Ovary (tissue), 9 donors: ENCODE results near the gene FHOD3. TPM values are rescaled to one million over a fixed set of nuclear protein-coding genes. Genes with fewer than 3 reads are reported as not detected.

Source experiments
- DNase-seq, 5 donors: peaks; one replicate each; pipeline ENCODE4 v3.0.0-alpha.2; 2019 to 2020
- H3K27ac ChIP-seq, 2 donors: fragments of 200-600 bp; one replicate each; pipeline versions ENCODE4 v1.5.1 to v1.8.0; 2019 to 2022
- H3K27me3 ChIP-seq: fragments of 200-600 bp; one replicate; pipeline ENCODE4 v1.8.0; 2022
- H3K36me3 ChIP-seq: fragments of 200-600 bp; sonication (generic); one replicate; pipeline ENCODE4 v1.5.1; 2019
- H3K4me1 ChIP-seq: one replicate; pipeline ENCODE4 v1.8.1; 2013; ENCODE audit warnings: mild to moderate bottlenecking, moderate library complexity; ENCODE audit not compliant: insufficient read depth
- H3K4me3 ChIP-seq: fragments of 200-600 bp; sonication (generic); one replicate; pipeline ENCODE4 v1.5.1; 2017
- H3K9me3 ChIP-seq, 2 donors: fragments of 200-600 bp in 1 of 2; sonication (generic) in 1 of 2; one replicate each; pipeline versions ENCODE4 v1.5.1 to v1.8.1; 2013 to 2019; ENCODE audit warnings: mild to moderate bottlenecking in 1 of 2, moderate library complexity in 1 of 2
- CTCF ChIP-seq, 3 donors: fragments of 450-650 bp in 2 of 3; fragments of 200-600 bp in 1 of 3; IDR thresholded peaks; one replicate each; pipeline versions ENCODE4 v1.5.1 to v1.8.0; 2016 to 2022; ENCODE audit warnings: antibody characterized with exemption in 3 of 3, mild to moderate bottlenecking in 1 of 3
- EP300 ChIP-seq: sonication (generic); formaldehyde crosslinking; IDR thresholded peaks from one replicate; pipeline ENCODE4 v1.6.1; 2017; ENCODE audit warnings: antibody characterized with exemption
- POLR2A ChIP-seq: fragments of 450-650 bp; IDR thresholded peaks from one replicate; pipeline ENCODE4 v1.6.1; 2017; ENCODE audit warnings: antibody characterized with exemption, mild to moderate bottlenecking, moderate library complexity
- WGBS, 3 donors: extraction: QIAGEN DNeasy Blood & Tissue Kit in 1 of 3; methylation state at CpG; one replicate each; pipeline versions ENCODE4 v1.1.5 to v1.1.7; 2013 to 2017; 5-methylcytosine and 5-hydroxymethylcytosine counted together
- intact Hi-C, 4 donors: fragments of 100-400 bp; cut with DNase I; formaldehyde crosslinking; loops; one replicate each; pipeline versions ENCODE4 v1.11.0 to v1.15.1; 2022 to 2023
- polyA plus RNA-seq, 2 donors: library from polyadenylated mRNA; stranded (reverse); fragments of 200-250 nt in 1 of 2; fragments of 350-450 nt in 1 of 2; fragmentation: Illumina TruSeq in 1 of 2; extraction: RNeasy Lipid Tissue Mini Kit (QIAGEN cat#74804) in 1 of 2; gene quantifications; one replicate each; pipeline ENCODE4 v1.2.3, GENCODE V29; 2013 to 2014
- total RNA-seq, 7 donors: library from RNA; depleted of rRNA in 2 of 7; stranded (reverse); fragments of >200 nt in 2 of 7; fragmentation: NEBNext Ultra II Directional in 3 of 7; extraction: Animal tissue kit (Norgen Biotek cat#: 25700) in 3 of 7; gene quantifications; one replicate each; pipeline versions ENCODE4 v1.1.0 to v1.2.4, GENCODE V29; 2016 to 2023
- donor health status: DM: no; HTN: no; CAD: no; lungs with moderate emphysema.
- donor health status: DM: no; HTN: no; CAD: no.
- donor health status: Bipolar disorder and iron deficiency.
- donor health status: DM: yes; HTN: yes; CAD: no.
- donor health status: DM: no; HTN: no; CAD: no.
- donor health status: DM: yes; HTN: yes; CAD: no.

FHOD3 gene
- total and polyA plus RNA-seq, 9 donors: 3.5 to 62.5 (median 11.0) TPM

- WGBS, 3 donors: 88 to 92% (median 91%) methylated on average over 3 of the region's 3 CpGs
- no peaks in the 10 kb centered on the region for H3K4me1 ChIP-seq
- no peaks in the 10 kb centered on the region for H3K9me3 ChIP-seq
- no peaks in the 10 kb centered on the region for H3K36me3 ChIP-seq
- intact Hi-C loops: no loop called here
- no peaks in the 10 kb centered on the region for H3K27me3 ChIP-seq
- no peak overlapping the region for H3K27ac ChIP-seq
- DNase-seq: no peak
- H3K4me3 ChIP-seq: no peak overlapping the region
- TF ChIP-seq CTCF (IDR thresholded peaks at IDR 0.05) (no peak), EP300 (no peak), POLR2A (no peak)
Observed at GRCh38 chr18:36334798-36335197, 37.3 kb downstream of the FHOD3 start.

- no peaks in the 10 kb centered on the region for H3K4me1 ChIP-seq
- 86 to 89% (median 86%) methylated on average over 16 of the region's 16 CpGs for WGBS, 3 donors
- no peaks in the 10 kb centered on the region for H3K36me3 ChIP-seq
- no peaks in the 10 kb centered on the region for H3K27me3 ChIP-seq
- TF ChIP-seq EP300: no peak
- no peak for TF ChIP-seq POLR2A
- no peak for TF ChIP-seq CTCF (IDR thresholded peaks at IDR 0.05)
- H3K9me3 ChIP-seq: no peaks in the 10 kb centered on the region
- no peak overlapping the region for H3K27ac ChIP-seq
- no peak for DNase-seq
- intact Hi-C loops: no loop called here
- no peak overlapping the region for H3K4me3 ChIP-seq
Observed at GRCh38 chr18:36335476-36336279, 38.2 kb downstream of the FHOD3 start.

GRCh38 chr18:36337679-36338402 lies 40.3 kb downstream of the FHOD3 start:
- 84 to 89% (median 85%) methylated on average over 4 of the region's 4 CpGs for WGBS, 3 donors
- no peak for DNase-seq
- H3K27ac ChIP-seq: no peak overlapping the region
- TF ChIP-seq EP300: no peak
- no peak for TF ChIP-seq CTCF (IDR thresholded peaks at IDR 0.05)
- TF ChIP-seq POLR2A: no peak
- H3K4me1 ChIP-seq: no peaks in the 10 kb centered on the region
- no peaks in the 10 kb centered on the region for H3K27me3 ChIP-seq
- no peaks in the 10 kb centered on the region for H3K36me3 ChIP-seq
- no peaks in the 10 kb centered on the region for H3K9me3 ChIP-seq
- intact Hi-C loops: no loop called here
- H3K4me3 ChIP-seq: no peak overlapping the region

GRCh38 chr18:36338403-36338933 lies 41.0 kb downstream of the FHOD3 start:
- no peak for DNase-seq
- 70 to 78% (median 77%) methylated on average over 8 of the region's 8 CpGs for WGBS, 3 donors
- Histone ChIP-seq H3K9me3 (no peaks in the 10 kb centered on the region), H3K27me3 (no peaks in the 10 kb centered on the region), H3K4me1 (no peaks in the 10 kb centered on the region), H3K4me3 (no peak overlapping the region), H3K27ac (no peak overlapping the region), H3K36me3 (no peaks in the 10 kb centered on the region)
- TF ChIP-seq CTCF (IDR thresholded peaks at IDR 0.05) (no peak), EP300 (no peak), POLR2A (no peak)
- intact Hi-C loops: no loop called here
